ENCODE measurements around the gene SLC7A6.

SLC7A6 gene

GRCh38 chr16:68297908-68298307 is 33.6 kb downstream of the SLC7A6 start:
- no peak for DNase-seq
- Histone ChIP-seq H2BK12ac (ENCODE audit: low read length in 2 of 2) (no peak overlapping the region), H3K36me3 (ENCODE audit: control insufficient read depth in 1 of 2, insufficient read depth in 2 of 2, low read depth in 1 of 2, low read length in 2 of 2) (peaks cover 49 to 93% of the 10 kb centered on the region in 2 experiments), H2AK5ac (ENCODE audit: low read length, severe bottlenecking) (peak overlapping the region; percentile 87), H3K4me3 (ENCODE audit: insufficient read depth in 1 of 2, low read depth in 1 of 2, low read length in 2 of 2) (no peak overlapping the region), H3K79me1 (replicated peaks; ENCODE audit: low read length, poor library complexity, severe bottlenecking) (peaks cover 35% of the 10 kb centered on the region), H2BK5ac (ENCODE audit: low read depth, low read length, poor library complexity, severe bottlenecking) (no peak overlapping the region), H3K4me2 (ENCODE audit: low read length, poor library complexity, severe bottlenecking) (no peak overlapping the region), H3K27me3 (ENCODE audit: control insufficient read depth in 1 of 2, insufficient read depth in 1 of 2, low read length in 2 of 2) (no peaks in the 10 kb centered on the region), H3K4me1 (ENCODE audit: control insufficient read depth, insufficient read depth, low read depth, low read length) (peaks cover 15% of the 10 kb centered on the region), H3K14ac (ENCODE audit: low read length in 2 of 2) (no peak overlapping the region), H3K23ac (ENCODE audit: low read length in 2 of 2) (no peak overlapping the region), H2BK120ac (ENCODE audit: low read depth, low read length) (no peak overlapping the region), H3K4ac (ENCODE audit: low read depth in 1 of 2, low read length in 2 of 2) (no peak overlapping the region), H3K27ac (ENCODE audit: low read length, poor library complexity, severe bottlenecking) (peak overlapping the region; percentile 73), H2AFZ (ENCODE audit: low read depth, low read length) (no peak overlapping the region), H3K18ac (ENCODE audit: low read depth in 1 of 2, low read length in 2 of 2) (no peak overlapping the region), H3K9me3 (ENCODE audit: control insufficient read depth, low read length) (no peaks in the 10 kb centered on the region), H4K91ac (ENCODE audit: low read length) (no peak overlapping the region), H4K8ac (ENCODE audit: low read length) (no peak overlapping the region), H2BK15ac (ENCODE audit: low read depth, poor library complexity, severe bottlenecking) (no peak overlapping the region), H3K9ac (ENCODE audit: low read length) (peak overlapping the region; percentile 66)
- 99% methylated on average over 3 of the region's 3 CpGs for WGBS

GRCh38 chr16:68298312-68298711 is 34.0 kb downstream of the SLC7A6 start:
- Histone ChIP-seq H3K18ac (ENCODE audit: low read depth in 1 of 2, low read length in 2 of 2) (no peak overlapping the region), H3K4me2 (ENCODE audit: low read length, poor library complexity, severe bottlenecking) (no peak overlapping the region), H3K4me1 (ENCODE audit: control insufficient read depth, insufficient read depth, low read depth, low read length) (peaks cover 15% of the 10 kb centered on the region), H2BK12ac (ENCODE audit: low read length in 2 of 2) (no peak overlapping the region), H3K79me1 (replicated peaks; ENCODE audit: low read length, poor library complexity, severe bottlenecking) (peaks cover 34% of the 10 kb centered on the region), H3K23ac (ENCODE audit: low read length in 2 of 2) (no peak overlapping the region), H3K27ac (ENCODE audit: low read length, poor library complexity, severe bottlenecking) (peak overlapping the region; percentile 73), H3K4ac (ENCODE audit: low read depth in 1 of 2, low read length in 2 of 2) (no peak overlapping the region), H2AFZ (ENCODE audit: low read depth, low read length) (no peak overlapping the region), H4K8ac (ENCODE audit: low read length) (no peak overlapping the region), H3K9ac (ENCODE audit: low read length) (peak overlapping the region; percentile 66), H3K9me3 (ENCODE audit: control insufficient read depth, low read length) (no peaks in the 10 kb centered on the region), H2BK5ac (ENCODE audit: low read depth, low read length, poor library complexity, severe bottlenecking) (no peak overlapping the region), H3K14ac (ENCODE audit: low read length in 2 of 2) (no peak overlapping the region), H2BK15ac (ENCODE audit: low read depth, poor library complexity, severe bottlenecking) (no peak overlapping the region), H3K27me3 (ENCODE audit: control insufficient read depth in 1 of 2, insufficient read depth in 1 of 2, low read length in 2 of 2) (no peaks in the 10 kb centered on the region), H3K36me3 (ENCODE audit: control insufficient read depth in 1 of 2, insufficient read depth in 2 of 2, low read depth in 1 of 2, low read length in 2 of 2) (peaks cover 46 to 93% of the 10 kb centered on the region in 2 experiments), H4K91ac (ENCODE audit: low read length) (no peak overlapping the region), H2AK5ac (ENCODE audit: low read length, severe bottlenecking) (peak overlapping the region; percentile 87), H3K4me3 (ENCODE audit: insufficient read depth in 1 of 2, low read depth in 1 of 2, low read length in 2 of 2) (no peak overlapping the region), H2BK120ac (ENCODE audit: low read depth, low read length) (no peak overlapping the region)
- WGBS: 94% methylated on average over 3 of the region's 3 CpGs
- DNase-seq: no peak

- Histone ChIP-seq H4K91ac (ENCODE audit: low read length) (no peak overlapping the region), H2BK5ac (ENCODE audit: low read depth, low read length, poor library complexity, severe bottlenecking) (no peak overlapping the region)
- peak; percentile 73 for DNase-seq
Measured at GRCh38 chr16:68298907-68299561, 34.7 kb downstream of the SLC7A6 start.

GRCh38 chr16:68299571-68300453 is 35.5 kb downstream of the SLC7A6 start:
- Histone ChIP-seq H2BK120ac (ENCODE audit: low read depth, low read length) (no peak overlapping the region), H3K9me3 (ENCODE audit: control insufficient read depth, low read length) (no peaks in the 10 kb centered on the region), H3K4me3 (ENCODE audit: insufficient read depth in 1 of 2, low read depth in 1 of 2, low read length in 2 of 2) (no peak overlapping the region), H3K4ac (ENCODE audit: low read depth in 1 of 2, low read length in 2 of 2) (no peak overlapping the region), H2AK5ac (ENCODE audit: low read length, severe bottlenecking) (peak overlapping the region; percentile 73), H3K36me3 (ENCODE audit: control insufficient read depth in 1 of 2, insufficient read depth in 2 of 2, low read depth in 1 of 2, low read length in 2 of 2) (peaks cover 39 to 91% of the 10 kb centered on the region in 2 experiments), H3K9ac (ENCODE audit: low read length) (peak overlapping the region; percentile 66), H2BK12ac (ENCODE audit: low read length in 2 of 2) (no peak overlapping the region), H3K79me1 (replicated peaks; ENCODE audit: low read length, poor library complexity, severe bottlenecking) (peaks cover 29% of the 10 kb centered on the region), H2AFZ (ENCODE audit: low read depth, low read length) (no peak overlapping the region), H3K27ac (ENCODE audit: low read length, poor library complexity, severe bottlenecking) (peak overlapping the region; percentile 73), H3K14ac (ENCODE audit: low read length in 2 of 2) (no peak overlapping the region), H2BK15ac (ENCODE audit: low read depth, poor library complexity, severe bottlenecking) (no peak overlapping the region), H3K27me3 (ENCODE audit: control insufficient read depth in 1 of 2, insufficient read depth in 1 of 2, low read length in 2 of 2) (no peaks in the 10 kb centered on the region), H3K18ac (ENCODE audit: low read depth in 1 of 2, low read length in 2 of 2) (no peak overlapping the region), H3K23ac (ENCODE audit: low read length in 2 of 2) (no peak overlapping the region), H3K4me1 (ENCODE audit: control insufficient read depth, insufficient read depth, low read depth, low read length) (peaks cover 15% of the 10 kb centered on the region), H3K4me2 (ENCODE audit: low read length, poor library complexity, severe bottlenecking) (no peak overlapping the region), H2BK5ac (ENCODE audit: low read depth, low read length, poor library complexity, severe bottlenecking) (no peak overlapping the region), H4K91ac (ENCODE audit: low read length) (no peak overlapping the region), H4K8ac (ENCODE audit: low read length) (no peak overlapping the region)
- no peak for DNase-seq
- WGBS: 94% methylated on average over 11 of the region's 11 CpGs

More at GRCh38 chr16:68298907-68299561, 34.7 kb downstream of the SLC7A6 start:
- Histone ChIP-seq H2AK5ac (ENCODE audit: low read length, severe bottlenecking) (peak overlapping the region; percentile 27), H2BK120ac (ENCODE audit: low read depth, low read length) (no peak overlapping the region), H3K9me3 (ENCODE audit: control insufficient read depth, low read length) (no peaks in the 10 kb centered on the region), H3K79me1 (replicated peaks; ENCODE audit: low read length, poor library complexity, severe bottlenecking) (peaks cover 32% of the 10 kb centered on the region), H2BK15ac (ENCODE audit: low read depth, poor library complexity, severe bottlenecking) (no peak overlapping the region), H3K27ac (ENCODE audit: low read length, poor library complexity, severe bottlenecking) (peak overlapping the region; percentile 73), H3K18ac (ENCODE audit: low read depth in 1 of 2, low read length in 2 of 2) (no peak overlapping the region), H3K23ac (ENCODE audit: low read length in 2 of 2) (peak overlapping the region in 1 of 2 experiments; percentile 26), H3K9ac (ENCODE audit: low read length) (peak overlapping the region; percentile 66), H3K36me3 (ENCODE audit: control insufficient read depth in 1 of 2, insufficient read depth in 2 of 2, low read depth in 1 of 2, low read length in 2 of 2) (peaks cover 44 to 95% of the 10 kb centered on the region in 2 experiments), H3K27me3 (ENCODE audit: control insufficient read depth in 1 of 2, insufficient read depth in 1 of 2, low read length in 2 of 2) (no peaks in the 10 kb centered on the region), H2AFZ (ENCODE audit: low read depth, low read length) (no peak overlapping the region), H4K8ac (ENCODE audit: low read length) (no peak overlapping the region), H3K4ac (ENCODE audit: low read depth in 1 of 2, low read length in 2 of 2) (peak overlapping the region in 1 of 2 experiments; percentile 18), H3K4me3 (ENCODE audit: insufficient read depth in 1 of 2, low read depth in 1 of 2, low read length in 2 of 2) (no peak overlapping the region), H3K4me1 (ENCODE audit: control insufficient read depth, insufficient read depth, low read depth, low read length) (peaks cover 15% of the 10 kb centered on the region), H3K4me2 (ENCODE audit: low read length, poor library complexity, severe bottlenecking) (no peak overlapping the region), H3K14ac (ENCODE audit: low read length in 2 of 2) (no peak overlapping the region), H2BK12ac (ENCODE audit: low read length in 2 of 2) (no peak overlapping the region)
- WGBS: 65% methylated on average over 5 of the region's 5 CpGs
